HK-2 (cell line): ENCODE measurements around the gene DLGAP1.

ENCODE experiments used
- DNase-seq: peaks from one replicate; pipeline ENCODE4 v3.0.0-alpha.2; 2018; ENCODE audit not compliant: unreplicated experiment

The DLGAP1 gene

GRCh38 chr18:4241090-4241617 is 214.0 kb downstream of the DLGAP1 start:
- DNase-seq, result no peak

- DNase-seq, result no peak
Observed at GRCh38 chr18:4238966-4239365, 216.1 kb downstream of the DLGAP1 start.

GRCh38 chr18:4237664-4238041 is 217.5 kb downstream of the DLGAP1 start:
- DNase-seq, result no peak

- DNase-seq, result no peak
Observed at GRCh38 chr18:4236940-4237663, 218.0 kb downstream of the DLGAP1 start.

- no peak for DNase-seq
Observed at GRCh38 chr18:4233468-4233867, 221.6 kb downstream of the DLGAP1 start.

- DNase-seq, result no peak
Observed at GRCh38 chr18:4232656-4233055, 222.5 kb downstream of the DLGAP1 start.

GRCh38 chr18:4231260-4231659 is 223.8 kb downstream of the DLGAP1 start:
- no peak for DNase-seq

- DNase-seq, result no peak
Observed at GRCh38 chr18:4230450-4231168, 224.5 kb downstream of the DLGAP1 start.

GRCh38 chr18:4224031-4224704 is 230.9 kb downstream of the DLGAP1 start:
- no peak for DNase-seq

- no peak for DNase-seq
Observed at GRCh38 chr18:4211111-4211837, 243.8 kb downstream of the DLGAP1 start.

GRCh38 chr18:4208366-4208765 is 246.7 kb downstream of the DLGAP1 start:
- no peak for DNase-seq

- DNase-seq, result no peak
Observed at GRCh38 chr18:4207383-4207985, 247.6 kb downstream of the DLGAP1 start.

- DNase-seq, result no peak
Observed at GRCh38 chr18:4204438-4204720, 250.7 kb downstream of the DLGAP1 start.

GRCh38 chr18:4203568-4204437 is 251.3 kb downstream of the DLGAP1 start:
- no peak for DNase-seq

- DNase-seq, result no peak
Observed at GRCh38 chr18:4200399-4200798, 254.7 kb downstream of the DLGAP1 start.

GRCh38 chr18:4198956-4199355 is 256.2 kb downstream of the DLGAP1 start:
- no peak for DNase-seq

- no peak for DNase-seq
Observed at GRCh38 chr18:4196351-4196750, 258.8 kb downstream of the DLGAP1 start.

GRCh38 chr18:4193086-4193485 is 262.0 kb downstream of the DLGAP1 start:
- DNase-seq, result no peak

- DNase-seq, result no peak
Observed at GRCh38 chr18:4181882-4182568, 273.1 kb downstream of the DLGAP1 start.

- DNase-seq, result no peak
Observed at GRCh38 chr18:4181086-4181485, 274.0 kb downstream of the DLGAP1 start.
